GM19455 (cell line): ENCODE results near the gene ADAMTSL4.
"Not testable (repeated sequence)": the region's sequence is repeated elsewhere in the genome, so short reads cannot be mapped to it uniquely, and the experiment has no call there.

Source experiments
- ATAC-seq: cut with Tn5 transposase; IDR thresholded peaks from one replicate; pipeline ENCODE4 v1.9.1; 2021; ENCODE audit not compliant: unreplicated experiment

The ADAMTSL4 gene

GRCh38 chr1:150565240-150565991, 16.2 kb downstream of the ADAMTSL4 start:
- ATAC-seq, result not testable (repeated sequence)

DNA sequence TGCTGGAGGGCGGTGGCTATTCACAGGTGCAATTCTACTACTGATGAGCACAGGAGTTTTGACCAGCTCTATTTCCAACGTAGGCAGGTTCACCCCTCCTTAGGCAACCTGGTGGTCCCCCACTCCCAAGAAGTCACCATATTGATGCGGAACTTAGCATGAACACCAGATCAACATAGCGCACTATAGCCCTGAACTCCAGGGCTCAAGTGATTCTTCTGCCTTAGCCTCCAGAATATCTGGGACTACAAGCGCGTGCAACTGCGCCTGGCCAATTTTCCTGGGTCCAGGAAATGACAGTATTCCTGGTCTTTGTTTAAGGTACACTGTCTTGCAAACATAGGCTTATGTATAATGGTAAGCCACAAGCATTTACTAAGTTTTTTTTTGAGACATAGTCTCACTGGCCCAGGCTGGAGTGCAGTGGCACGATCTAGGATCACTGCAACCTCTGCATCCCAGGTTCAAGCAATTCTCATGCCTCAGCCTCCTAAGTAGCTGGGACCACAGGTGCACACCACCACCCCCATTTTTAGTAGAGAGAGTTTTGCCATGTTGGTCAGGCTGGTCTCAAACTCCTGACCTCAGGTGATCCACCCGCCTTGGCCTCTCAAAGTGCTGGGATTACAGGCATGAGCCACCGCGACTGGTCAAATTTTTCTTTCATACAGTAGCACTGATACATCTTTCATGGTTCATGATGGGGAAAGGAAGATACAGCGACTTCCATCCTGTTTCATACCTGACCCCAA, 17.6 kb downstream of the ADAMTSL4 start:
- no peak for ATAC-seq

- no peak for ATAC-seq
Measured at GRCh38 chr1:150567341-150567716, 18.1 kb downstream of the ADAMTSL4 start.

GRCh38 chr1:150567717-150568593, 18.7 kb downstream of the ADAMTSL4 start:
- no peak for ATAC-seq

GRCh38 chr1:150568594-150568966, 19.4 kb downstream of the ADAMTSL4 start:
- no peak for ATAC-seq

DNA sequence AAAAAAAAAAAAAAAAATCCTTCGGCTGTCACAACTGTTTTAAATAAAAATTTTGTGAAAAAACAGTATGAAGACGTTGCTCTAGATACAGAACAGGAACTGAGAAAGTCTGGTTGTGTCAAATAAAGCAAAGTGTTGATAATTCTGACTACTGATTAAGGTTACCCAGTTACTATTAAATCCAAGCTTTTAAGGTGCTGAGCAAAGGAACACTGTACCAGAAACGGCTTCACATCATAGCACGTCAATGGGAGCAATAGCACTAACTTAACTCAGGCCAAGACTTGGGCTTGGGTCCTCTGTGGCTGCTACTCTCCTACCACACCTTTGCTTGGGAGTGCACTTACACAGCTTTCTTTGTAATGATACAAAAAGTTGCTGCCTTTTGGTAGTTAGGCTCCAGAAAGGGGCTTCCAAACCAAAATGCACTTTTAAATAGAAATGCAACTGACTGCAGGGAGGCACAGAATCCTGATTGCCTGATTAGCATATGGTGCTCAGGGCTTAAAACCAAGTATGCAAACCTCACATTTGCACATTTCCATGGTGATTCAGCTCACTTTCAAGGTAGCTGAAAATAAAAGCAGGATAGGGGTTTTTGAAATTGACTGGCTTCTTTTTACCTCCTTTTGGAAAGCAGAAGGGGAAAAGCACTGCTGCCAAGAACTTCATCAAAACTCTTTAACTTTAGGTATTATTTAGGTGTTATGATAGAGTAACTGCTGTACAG, 23.9 kb downstream of the ADAMTSL4 start:
- ATAC-seq, result no peak

- not testable (repeated sequence) for ATAC-seq
Measured at GRCh38 chr1:150573648-150574071, 24.5 kb downstream of the ADAMTSL4 start.

GRCh38 chr1:150574260-150575071, 25.3 kb downstream of the ADAMTSL4 start:
- no peak for ATAC-seq

- no peak for ATAC-seq
Measured at GRCh38 chr1:150575072-150575489, 25.9 kb downstream of the ADAMTSL4 start.

DNA sequence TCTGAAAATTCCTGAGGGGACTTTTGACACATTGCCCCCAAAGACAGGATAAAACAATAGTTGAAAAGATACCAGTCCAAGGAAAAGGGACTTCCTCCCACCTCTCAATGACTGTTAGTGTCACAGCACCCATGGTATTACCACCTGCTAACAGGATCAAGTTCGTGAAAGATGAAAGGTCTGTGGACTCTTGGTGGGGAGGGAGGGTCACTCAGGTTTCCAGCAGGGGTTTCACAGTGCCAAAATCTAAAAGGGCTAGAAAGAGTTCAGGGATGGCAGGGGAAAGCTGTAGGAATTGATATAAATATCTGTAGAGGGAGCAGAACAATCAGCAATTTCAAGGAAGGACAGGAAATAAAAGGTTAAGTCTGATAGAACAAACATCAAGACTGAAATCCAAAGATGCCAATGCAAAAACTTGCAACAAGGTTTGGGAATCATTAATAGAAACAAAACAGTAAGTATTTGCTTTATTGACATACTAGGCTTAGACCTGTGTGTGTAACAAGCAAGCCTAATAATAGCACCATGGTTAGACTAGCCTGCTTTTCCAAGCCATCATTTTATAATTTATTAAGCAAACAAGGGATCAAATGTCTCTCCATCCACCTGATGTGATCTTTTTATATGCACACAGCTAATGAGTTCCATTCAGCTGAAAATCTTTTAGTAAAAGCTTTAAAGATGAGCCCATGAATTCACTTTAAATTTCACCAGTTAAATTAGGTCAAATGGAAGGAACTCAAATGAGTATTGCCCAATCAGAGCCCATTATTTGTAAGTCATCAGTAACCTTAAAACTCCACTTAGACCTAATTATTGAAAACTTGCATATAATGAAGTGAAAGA, 26.5 kb downstream of the ADAMTSL4 start:
- no peak for ATAC-seq

DNA sequence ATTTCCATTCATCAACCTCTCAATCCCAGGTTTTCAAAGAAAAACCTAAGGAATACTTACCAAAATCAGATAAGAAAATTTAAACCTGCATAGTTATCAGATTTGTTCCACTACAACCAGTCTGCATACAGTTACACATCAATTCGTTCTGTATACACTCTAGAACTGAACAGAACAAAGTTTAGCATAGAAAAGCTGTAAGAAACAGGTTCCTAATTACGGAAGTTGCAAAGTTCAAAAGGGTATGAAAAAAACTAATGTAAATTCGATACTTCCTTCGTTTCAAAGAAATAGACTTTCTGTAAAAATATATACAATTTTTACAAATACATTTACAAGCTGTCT, 27.1 kb downstream of the ADAMTSL4 start:
- ATAC-seq, result no peak

DNA sequence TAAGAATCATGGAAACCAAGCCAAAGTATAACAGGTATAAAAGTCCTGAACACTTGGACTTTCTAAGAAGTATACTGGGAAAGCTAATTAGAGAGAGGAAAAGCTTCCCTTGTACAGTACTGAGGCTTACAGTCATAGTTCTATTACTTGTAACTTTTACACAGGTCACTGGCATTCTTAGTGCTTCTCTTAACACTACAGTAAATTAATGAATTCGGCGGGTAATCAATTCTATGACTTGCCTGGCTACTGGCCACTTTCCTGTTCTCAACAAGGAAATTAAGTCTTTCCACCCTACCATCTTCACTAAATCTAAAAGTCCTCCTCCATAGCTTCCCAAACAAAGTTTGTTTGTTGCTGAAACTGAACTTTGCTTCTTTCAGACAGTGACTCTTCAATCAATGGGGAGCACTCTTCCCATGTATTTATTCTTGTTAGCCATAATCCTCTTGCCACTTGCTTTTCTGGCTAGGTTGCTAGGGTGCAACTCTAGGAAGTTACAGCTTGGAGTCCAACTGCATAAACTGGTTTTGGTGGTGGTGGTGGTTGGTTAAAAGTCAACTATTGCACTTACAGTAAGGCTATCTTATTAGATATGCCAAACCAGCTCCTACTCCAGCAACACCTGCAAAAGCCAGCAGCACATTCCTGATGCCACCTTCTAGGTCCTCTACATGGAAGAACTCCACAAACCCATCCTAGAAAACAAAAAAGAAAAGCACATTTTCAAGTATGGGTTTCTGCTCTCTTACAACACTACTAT, 27.8 kb downstream of the ADAMTSL4 start:
- no peak for ATAC-seq

- ATAC-seq, result no peak
Measured at GRCh38 chr1:150577557-150578271, 28.5 kb downstream of the ADAMTSL4 start.

DNA sequence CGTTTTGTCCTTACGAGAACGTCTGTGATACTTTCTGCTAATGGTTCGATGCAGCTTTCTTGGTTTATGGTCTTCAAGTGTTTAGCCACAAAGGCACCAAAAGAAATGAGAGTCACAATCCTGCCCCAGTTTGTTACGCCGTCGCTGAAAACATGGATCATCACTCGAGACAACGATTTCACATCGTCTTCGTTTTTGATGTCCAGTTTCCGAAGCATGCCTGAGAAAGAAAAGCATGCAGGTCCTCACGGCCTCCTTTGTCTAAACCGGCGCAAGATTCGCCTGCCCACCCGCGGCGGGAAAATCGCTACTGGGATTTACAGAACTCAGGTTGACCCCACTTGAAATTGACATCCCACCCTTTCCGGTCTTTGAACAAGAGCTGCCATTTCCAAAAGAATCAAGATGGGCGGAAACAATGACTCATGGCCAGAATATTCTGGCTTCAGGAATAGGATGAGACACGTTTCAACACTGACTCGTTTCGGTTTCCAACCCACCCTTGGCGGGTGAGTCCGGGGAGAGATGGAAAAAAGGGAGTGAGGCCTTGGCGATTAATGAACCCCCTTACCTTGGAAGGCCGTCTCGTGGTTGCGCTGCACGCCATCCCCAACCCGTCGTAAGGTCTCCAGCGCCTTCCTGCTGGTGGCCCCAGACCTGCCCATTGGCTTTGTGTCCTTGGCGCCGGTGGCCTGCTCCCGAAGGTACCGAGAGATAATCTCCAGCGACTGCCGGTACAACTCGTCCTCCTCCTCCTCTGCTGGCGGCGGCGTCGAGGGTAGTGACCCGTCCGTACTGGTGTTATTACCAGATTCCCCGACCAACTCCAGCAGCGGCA, 29.3 kb downstream of the ADAMTSL4 start:
- peak; percentile 5 for ATAC-seq

DNA sequence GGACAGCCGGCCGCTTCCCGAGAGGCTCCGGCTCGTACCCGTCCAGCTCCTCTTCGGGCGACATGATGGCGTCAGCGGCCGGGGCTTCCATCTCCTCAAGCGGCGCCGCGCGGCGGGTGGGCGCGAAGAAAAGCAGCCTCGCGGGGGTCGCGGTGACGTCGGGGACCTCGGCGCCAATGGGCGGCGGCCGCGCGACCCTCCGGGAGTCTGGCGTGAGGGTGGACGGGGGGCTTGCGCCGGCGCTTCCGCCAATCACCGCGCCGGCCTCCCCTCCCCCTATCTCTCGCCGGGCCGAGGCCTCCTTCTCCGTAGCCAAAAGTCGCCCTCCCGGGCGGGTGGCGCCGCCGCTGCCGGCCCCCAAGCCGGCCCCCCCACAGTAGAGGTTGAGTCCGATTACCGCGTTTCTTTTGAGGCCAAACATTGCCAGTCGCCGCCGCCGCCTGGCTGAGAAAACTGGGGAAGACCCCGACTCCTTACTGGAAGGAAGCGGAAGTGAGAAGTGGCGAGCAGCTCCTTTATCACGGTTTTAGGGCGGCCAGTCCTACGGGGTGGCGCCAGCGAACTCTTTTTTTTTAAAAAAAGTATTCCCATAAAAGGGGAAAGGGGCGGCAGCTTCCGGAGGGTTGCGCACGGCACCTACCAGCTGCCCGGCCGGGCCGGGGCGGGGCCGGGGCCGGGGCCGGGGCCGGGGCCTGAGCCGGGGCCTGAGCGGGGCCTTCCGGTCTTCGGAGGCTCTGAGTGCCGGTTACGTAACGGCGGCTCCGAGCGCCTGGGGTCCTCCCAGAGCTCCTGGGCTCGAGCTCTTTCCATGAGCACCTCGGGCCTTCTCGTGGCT, 30.1 kb downstream of the ADAMTSL4 start, which contains the start of gene MCL1:
Gene MCL1 (minus strand): TSS at position 501 of the 835 bp plus-strand sequence. CDS start 80 bp downstream, at position 421.
- ATAC-seq, result peak; percentile 89
